ENCODE data around the gene BLVRB.

GRCh38 chr19:40507892-40508291 is 42.3 kb upstream of the BLVRB start:
- TF ChIP-seq CTCF (IDR thresholded peaks at IDR 0.05 in 2 of 3, conservative IDR thresholded peaks at IDR 0.05 in 1 of 3; ENCODE audit: insufficient read depth in 2 of 3, low read depth in 1 of 3, low read length in 3 of 3) (no peak), ATF1 (CRISPR knock-in tag; IDR thresholded peaks at IDR 0.05) (no peak), ATF1 (tag; IDR thresholded peaks at IDR 0.05) (no peak), HDAC6 (IDR thresholded peaks at IDR 0.05; ENCODE audit: low read depth, low read length) (no peak), NCOA4 (IDR thresholded peaks at IDR 0.05; ENCODE audit: partially characterized antibody) (no peak)

Measured in K562 (cell line).